SK-N-SH treated with all-trans-retinoic acid at 6 μM for 48 hours (cell line): ENCODE data around the gene COL23A1.

Experiments used
- ATAC-seq: fragments of 200-7000 bp; cut with Tn5 transposase; 3 replicates; pipeline ENCODE4 v1.9.1; 2020; ENCODE audit warnings: mild to moderate bottlenecking, moderate library complexity
- ARNTL ChIP-seq: fragments of 450-650 bp; formaldehyde crosslinking; IDR thresholded peaks from 2 replicates; pipeline ENCODE4 v1.5.0; 2020; ENCODE audit warnings: low read depth, mild to moderate bottlenecking, moderate library complexity, borderline replicate concordance
- BACH2 ChIP-seq: fragments of 250-450 bp; sonication (Bioruptor Pico); IDR thresholded peaks from 2 replicates; pipeline ENCODE4 v1.9.0; 2021; ENCODE audit warnings: mild to moderate bottlenecking, borderline replicate concordance
- CREB5 ChIP-seq: fragments of 250-450 bp; sonication (Bioruptor Pico); IDR thresholded peaks from 2 replicates; pipeline ENCODE4 v1.5.1; 2020; ENCODE audit warnings: low read depth, mild to moderate bottlenecking, moderate library complexity
- CSDC2 ChIP-seq: fragments of 250-450 bp; sonication (Bioruptor Pico); IDR thresholded peaks from 2 replicates; pipeline ENCODE4 v1.5.0; 2020; ENCODE audit warnings: mild to moderate bottlenecking, moderate library complexity
- ESRRG ChIP-seq: fragments of 250-450 bp; sonication (Bioruptor Pico); IDR thresholded peaks from 2 replicates; pipeline ENCODE4 v1.6.1; 2021; ENCODE audit warnings: mild to moderate bottlenecking
- GLIS3 ChIP-seq: fragments of 250-450 bp; sonication (Bioruptor Pico); IDR thresholded peaks from 2 replicates; pipeline ENCODE4 v1.5.0; 2020; ENCODE audit warnings: mild to moderate bottlenecking, moderate library complexity
- ISL1 ChIP-seq: fragments of 250-450 bp; sonication (Bioruptor Pico); IDR thresholded peaks from 2 replicates; pipeline ENCODE4 v2.1.2; 2022; ENCODE audit warnings: mild to moderate bottlenecking, moderate library complexity
- OSR1 ChIP-seq: fragments of 250-450 bp; sonication (Bioruptor Pico); IDR thresholded peaks from 2 replicates; pipeline ENCODE4 v1.8.0; 2022; ENCODE audit warnings: moderate library complexity, mild to moderate bottlenecking, inconsistent platforms
- POU6F1 ChIP-seq: fragments of 250-450 bp; sonication (Bioruptor Pico); IDR thresholded peaks from 2 replicates; pipeline ENCODE4 v1.8.0; 2021; ENCODE audit warnings: low read depth, mild to moderate bottlenecking, moderate library complexity, borderline replicate concordance
- PPARA ChIP-seq: fragments of 250-450 bp; sonication (Bioruptor Pico); IDR thresholded peaks from 2 replicates; pipeline ENCODE4 v1.5.0; 2020; ENCODE audit warnings: mild to moderate bottlenecking, borderline replicate concordance
- SNAI2 ChIP-seq: fragments of 250-450 bp; sonication (Bioruptor Pico); IDR thresholded peaks from 2 replicates; pipeline ENCODE4 v1.5.0; 2020; ENCODE audit warnings: mild to moderate bottlenecking, moderate library complexity
- TCF4 ChIP-seq: fragments of 250-450 bp; sonication (Bioruptor Pico); IDR thresholded peaks from 2 replicates; pipeline ENCODE4 v1.8.0; 2021; ENCODE audit warnings: mild to moderate bottlenecking, moderate library complexity, borderline replicate concordance
- TOX ChIP-seq: fragments of 250-450 bp; sonication (Bioruptor Pico); IDR thresholded peaks from 2 replicates; pipeline ENCODE4 v1.8.0; 2021; ENCODE audit warnings: mild to moderate bottlenecking, moderate library complexity, borderline replicate concordance
- TSHZ2 ChIP-seq: fragments of 250-450 bp; sonication (Bioruptor Pico); IDR thresholded peaks from 2 replicates; pipeline ENCODE4 v1.5.0; 2020; ENCODE audit warnings: mild to moderate bottlenecking, moderate library complexity
- ZC3H10 ChIP-seq: fragments of 250-450 bp; sonication (Bioruptor Pico); IDR thresholded peaks from 2 replicates; pipeline ENCODE4 v1.5.1; 2021; ENCODE audit warnings: mild to moderate bottlenecking, moderate library complexity
- ZFP3 ChIP-seq: fragments of 250-450 bp; sonication (Bioruptor Pico); IDR thresholded peaks from 2 replicates; pipeline ENCODE4 v1.5.0; 2020; ENCODE audit warnings: mild to moderate bottlenecking, moderate library complexity
- ZFP30 ChIP-seq: fragments of 450-650 bp; formaldehyde crosslinking; IDR thresholded peaks from 2 replicates; pipeline ENCODE4 v1.5.0; 2022; ENCODE audit warnings: mild to moderate bottlenecking, moderate library complexity
- ZNF565 ChIP-seq: fragments of 450-650 bp; formaldehyde crosslinking; conservative IDR thresholded peaks from 2 replicates; pipeline ENCODE4 v1.5.0; 2020; ENCODE audit warnings: low read depth, mild to moderate bottlenecking, moderate library complexity
- ZNF70 ChIP-seq: fragments of 450-650 bp; formaldehyde crosslinking; IDR thresholded peaks from 2 replicates; pipeline ENCODE4 v1.5.0; 2020; ENCODE audit warnings: mild to moderate bottlenecking, moderate library complexity
- ZNF8 ChIP-seq: fragments of 450-650 bp; formaldehyde crosslinking; IDR thresholded peaks from 2 replicates; pipeline ENCODE4 v1.5.0; 2020; ENCODE audit warnings: mild to moderate bottlenecking, moderate library complexity
- TF ChIP-seq, protein P1 (sequence below): fragments of 250-450 bp; sonication (Bioruptor Pico); IDR thresholded peaks from 2 replicates; pipeline ENCODE4 v1.8.0; 2020; ENCODE audit warnings: mild to moderate bottlenecking, moderate library complexity, borderline replicate concordance
- TF ChIP-seq, protein P2 (sequence below): fragments of 250-450 bp; sonication (Bioruptor Pico); IDR thresholded peaks from 2 replicates; pipeline ENCODE4 v1.5.1; 2021; ENCODE audit warnings: mild to moderate bottlenecking, moderate library complexity

COL23A1 gene

DNA sequence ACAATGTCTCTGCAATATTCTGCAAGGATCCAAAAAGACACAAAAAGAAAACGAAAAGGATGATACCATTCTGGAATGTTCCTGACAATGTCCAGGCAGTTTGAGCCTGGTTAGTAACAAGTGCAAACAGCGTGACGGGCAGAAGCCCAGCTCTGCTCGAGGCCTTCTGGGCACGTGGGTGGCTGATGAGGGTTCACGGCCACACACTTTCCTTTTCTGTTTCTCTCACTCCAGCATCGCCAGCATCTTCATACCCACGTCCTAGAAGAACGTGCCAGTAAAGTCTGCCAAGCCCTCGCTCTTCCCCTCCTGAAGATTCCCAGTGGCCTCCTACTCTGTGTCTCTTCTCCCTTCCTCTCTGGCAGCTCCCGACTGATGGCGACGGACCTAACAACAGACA lies 36.7 kb downstream of the COL23A1 start:
- no peak for ATAC-seq
- TF ChIP-seq ISL1 (no peak), CREB5 (CRISPR knock-in tag) (no peak), SNAI2 (CRISPR knock-in tag) (no peak), TOX (CRISPR knock-in tag) (no peak), ZNF70 (no peak), POU6F1 (no peak)
- TF ChIP-seq, protein P1, sequence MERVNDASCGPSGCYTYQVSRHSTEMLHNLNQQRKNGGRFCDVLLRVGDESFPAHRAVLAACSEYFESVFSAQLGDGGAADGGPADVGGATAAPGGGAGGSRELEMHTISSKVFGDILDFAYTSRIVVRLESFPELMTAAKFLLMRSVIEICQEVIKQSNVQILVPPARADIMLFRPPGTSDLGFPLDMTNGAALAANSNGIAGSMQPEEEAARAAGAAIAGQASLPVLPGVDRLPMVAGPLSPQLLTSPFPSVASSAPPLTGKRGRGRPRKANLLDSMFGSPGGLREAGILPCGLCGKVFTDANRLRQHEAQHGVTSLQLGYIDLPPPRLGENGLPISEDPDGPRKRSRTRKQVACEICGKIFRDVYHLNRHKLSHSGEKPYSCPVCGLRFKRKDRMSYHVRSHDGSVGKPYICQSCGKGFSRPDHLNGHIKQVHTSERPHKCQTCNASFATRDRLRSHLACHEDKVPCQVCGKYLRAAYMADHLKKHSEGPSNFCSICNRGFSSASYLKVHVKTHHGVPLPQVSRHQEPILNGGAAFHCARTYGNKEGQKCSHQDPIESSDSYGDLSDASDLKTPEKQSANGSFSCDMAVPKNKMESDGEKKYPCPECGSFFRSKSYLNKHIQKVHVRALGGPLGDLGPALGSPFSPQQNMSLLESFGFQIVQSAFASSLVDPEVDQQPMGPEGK (CRISPR knock-in tag), result no peak

DNA sequence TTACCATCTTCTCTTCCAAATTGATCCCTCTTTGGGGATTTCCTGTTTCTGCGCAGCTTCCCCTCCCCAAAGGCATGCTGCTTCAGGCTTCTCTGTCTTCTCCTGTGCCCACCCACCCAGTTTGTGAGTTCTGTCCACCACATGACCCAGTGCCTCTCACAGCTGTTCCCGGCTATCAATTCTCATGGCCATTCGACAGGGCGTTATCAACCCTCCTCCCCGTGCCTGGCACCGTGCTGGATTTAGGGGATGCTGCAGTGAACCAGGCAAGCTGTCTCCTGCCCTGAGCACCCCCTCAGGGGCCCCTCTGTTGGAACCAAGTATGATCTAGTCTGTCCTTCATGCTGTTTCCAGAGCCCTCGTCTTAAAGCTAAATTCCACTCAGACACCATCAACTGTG lies 38.7 kb downstream of the COL23A1 start:
- ATAC-seq, result no peak
- TF ChIP-seq, protein P2, sequence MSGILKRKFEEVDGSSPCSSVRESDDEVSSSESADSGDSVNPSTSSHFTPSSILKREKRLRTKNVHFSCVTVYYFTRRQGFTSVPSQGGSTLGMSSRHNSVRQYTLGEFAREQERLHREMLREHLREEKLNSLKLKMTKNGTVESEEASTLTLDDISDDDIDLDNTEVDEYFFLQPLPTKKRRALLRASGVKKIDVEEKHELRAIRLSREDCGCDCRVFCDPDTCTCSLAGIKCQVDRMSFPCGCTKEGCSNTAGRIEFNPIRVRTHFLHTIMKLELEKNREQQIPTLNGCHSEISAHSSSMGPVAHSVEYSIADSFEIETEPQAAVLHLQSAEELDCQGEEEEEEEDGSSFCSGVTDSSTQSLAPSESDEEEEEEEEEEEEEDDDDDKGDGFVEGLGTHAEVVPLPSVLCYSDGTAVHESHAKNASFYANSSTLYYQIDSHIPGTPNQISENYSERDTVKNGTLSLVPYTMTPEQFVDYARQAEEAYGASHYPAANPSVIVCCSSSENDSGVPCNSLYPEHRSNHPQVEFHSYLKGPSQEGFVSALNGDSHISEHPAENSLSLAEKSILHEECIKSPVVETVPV, result no peak
- TF ChIP-seq, protein P1 (CRISPR knock-in tag), result no peak
- TF ChIP-seq BACH2 (CRISPR knock-in tag), result no peak
- TF ChIP-seq ESRRG (CRISPR knock-in tag), result no peak
- TF ChIP-seq SNAI2 (CRISPR knock-in tag), result no peak
- no peak for TF ChIP-seq ZFP3 (CRISPR knock-in tag)
- TF ChIP-seq ZNF70, result no peak
- TF ChIP-seq TCF4 (CRISPR knock-in tag), result no peak
- no peak for TF ChIP-seq POU6F1
- no peak for TF ChIP-seq ZFP30 (CRISPR knock-in tag)
- no peak for TF ChIP-seq OSR1
- no peak for TF ChIP-seq GLIS3 (CRISPR knock-in tag)
- TF ChIP-seq ARNTL (CRISPR knock-in tag), result no peak
- TF ChIP-seq ZNF565 (CRISPR knock-in tag), result no peak
- TF ChIP-seq ZNF8, result no peak
- TF ChIP-seq TOX (CRISPR knock-in tag), result no peak
- no peak for TF ChIP-seq PPARA (CRISPR knock-in tag)
- no peak for TF ChIP-seq CSDC2
- TF ChIP-seq CREB5 (CRISPR knock-in tag), result no peak

DNA sequence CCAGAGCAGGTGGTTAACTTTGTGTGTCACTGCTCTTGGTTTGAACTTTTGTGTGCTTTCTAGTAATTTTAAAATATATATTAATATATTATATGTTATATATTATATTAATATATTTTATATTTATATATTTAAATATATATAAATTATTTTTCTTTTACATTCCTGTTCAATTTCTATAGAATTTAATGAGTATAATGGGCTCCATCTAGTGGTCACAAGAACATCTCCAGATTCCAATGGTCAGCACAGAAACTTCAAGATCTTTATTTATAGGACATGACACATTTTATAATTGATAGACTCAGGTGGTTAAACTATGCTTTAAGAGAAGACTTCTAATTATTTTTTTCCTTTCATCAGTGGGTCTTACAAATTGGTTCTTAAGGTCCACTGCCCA lies 39.1 kb downstream of the COL23A1 start:
- TF ChIP-seq ZC3H10 (no peak), ZNF8 (no peak), CSDC2 (no peak), ZNF565 (CRISPR knock-in tag) (no peak), PPARA (CRISPR knock-in tag) (no peak), ZFP30 (CRISPR knock-in tag) (no peak), ZFP3 (CRISPR knock-in tag) (no peak), TSHZ2 (CRISPR knock-in tag) (no peak), TCF4 (CRISPR knock-in tag) (no peak)
- TF ChIP-seq, protein P2, result no peak
- TF ChIP-seq, all 23 proteins: peak for 0
- ATAC-seq, result no peak
